Immature natural killer cell (primary cell): Measurements from ENCODE around the gene MIEF1. TPM values are rescaled to one million over a fixed set of nuclear protein-coding genes. Genes with fewer than 3 reads are reported as not detected.

Source experiments
- DNase-seq, 3 donors: peaks; one replicate each; pipeline ENCODE4 v3.0.0; 2022; ENCODE audit warnings: mixed read lengths in 1 of 3
- H3K27ac Mint-ChIP-seq, 6 donors: one replicate each; pipeline ENCODE4 v1.8.0; 2020; ENCODE audit warnings: mixed read lengths in 6 of 6, mild to moderate bottlenecking in 5 of 6, inconsistent platforms in 4 of 6, moderate library complexity in 3 of 6
- H3K27me3 Mint-ChIP-seq, 3 donors: one replicate each; pipeline ENCODE4 v1.8.0; 2020 to 2021; ENCODE audit warnings: low read depth in 3 of 3, mild to moderate bottlenecking in 3 of 3, mixed read lengths in 3 of 3, moderate library complexity in 3 of 3, inconsistent platforms in 1 of 3
- H3K36me3 Mint-ChIP-seq, 3 donors: one replicate each; pipeline ENCODE4 v1.8.0; 2020; ENCODE audit warnings: mixed read lengths in 3 of 3, inconsistent platforms in 2 of 3, mild to moderate bottlenecking in 2 of 3
- H3K4me1 Mint-ChIP-seq, 2 donors: one replicate each; pipeline ENCODE4 v1.8.0; 2020; ENCODE audit warnings: inconsistent platforms in 2 of 2, mild to moderate bottlenecking in 2 of 2, mixed read lengths in 2 of 2, moderate library complexity in 1 of 2
- H3K4me3 Mint-ChIP-seq, 5 donors: one replicate each; pipeline ENCODE4 v1.8.0; 2020; ENCODE audit warnings: mild to moderate bottlenecking in 5 of 5, mixed read lengths in 5 of 5, inconsistent platforms in 3 of 5, moderate library complexity in 3 of 5
- H3K9me3 Mint-ChIP-seq, 6 donors: one replicate each; pipeline ENCODE4 v1.8.0; 2020; ENCODE audit warnings: mild to moderate bottlenecking in 6 of 6, mixed read lengths in 6 of 6, inconsistent platforms in 4 of 6, moderate library complexity in 3 of 6
- polyA plus RNA-seq, 3 donors: library from polyadenylated mRNA; unstranded; fragments of 300-500 nt; fragmentation: Illumina TruSeq; gene quantifications; one replicate each; pipeline ENCODE4 v1.2.3, GENCODE V29; 2021

The MIEF1 gene
- polyA plus RNA-seq, 3 donors from 2014 or later, result 13.8 to 30.5 (median 18.4) TPM

DNA sequence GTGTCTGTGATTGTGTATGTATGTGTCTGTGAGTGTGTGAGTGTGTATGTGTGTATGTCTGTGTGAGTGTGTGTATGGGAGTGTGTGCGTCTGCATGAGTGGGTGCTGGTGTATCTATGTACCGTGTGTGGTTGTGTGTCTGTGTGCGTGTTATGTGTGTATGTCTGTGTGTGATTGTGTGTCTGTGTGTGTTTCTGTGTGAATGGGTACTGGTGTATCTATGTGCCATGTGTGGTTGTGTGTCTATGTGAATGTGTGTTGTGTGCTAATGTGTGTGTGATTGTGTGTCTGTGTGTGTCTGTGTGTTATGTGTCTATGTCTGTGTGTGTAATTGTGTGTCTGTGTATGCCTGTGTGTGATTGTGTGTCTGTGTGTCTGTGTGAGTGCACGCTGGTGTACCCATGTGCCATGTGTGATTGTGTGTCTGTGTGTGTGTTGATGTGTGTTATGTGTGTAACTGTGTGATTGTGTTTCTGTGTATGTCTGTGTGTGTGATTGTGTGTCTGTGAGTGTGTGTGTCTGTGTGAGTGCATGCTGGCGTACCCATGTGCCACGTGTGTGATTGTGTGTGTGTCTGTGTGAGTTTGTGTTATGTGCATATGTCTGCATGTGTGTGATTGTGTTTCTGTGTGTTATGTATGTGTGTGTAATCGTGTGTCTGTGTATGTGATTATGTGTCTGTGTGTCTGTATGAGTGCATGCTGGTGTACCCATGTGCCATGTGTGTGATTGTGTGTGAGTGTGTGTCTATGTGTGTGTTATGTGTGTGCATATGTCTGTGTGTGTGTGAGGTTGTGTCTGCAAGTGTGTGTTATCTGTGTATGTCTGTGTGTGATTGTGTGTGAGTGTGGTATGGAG lies 61.7 kb downstream of the MIEF1 start:
- Mint-ChIP-seq H3K27ac (no peak overlapping the region), H3K4me1 (peaks cover 21% of the 10 kb centered on the region in 2 donors), H3K27me3 (peaks cover 2 to 16% (median 13%) of the 10 kb centered on the region in 3 donors), H3K9me3 (peaks cover 0 to 4% (median 0%) of the 10 kb centered on the region in 6 donors), H3K4me3 (no peak overlapping the region), H3K36me3 (no peaks in the 10 kb centered on the region)
- DNase-seq, result no peak

DNA sequence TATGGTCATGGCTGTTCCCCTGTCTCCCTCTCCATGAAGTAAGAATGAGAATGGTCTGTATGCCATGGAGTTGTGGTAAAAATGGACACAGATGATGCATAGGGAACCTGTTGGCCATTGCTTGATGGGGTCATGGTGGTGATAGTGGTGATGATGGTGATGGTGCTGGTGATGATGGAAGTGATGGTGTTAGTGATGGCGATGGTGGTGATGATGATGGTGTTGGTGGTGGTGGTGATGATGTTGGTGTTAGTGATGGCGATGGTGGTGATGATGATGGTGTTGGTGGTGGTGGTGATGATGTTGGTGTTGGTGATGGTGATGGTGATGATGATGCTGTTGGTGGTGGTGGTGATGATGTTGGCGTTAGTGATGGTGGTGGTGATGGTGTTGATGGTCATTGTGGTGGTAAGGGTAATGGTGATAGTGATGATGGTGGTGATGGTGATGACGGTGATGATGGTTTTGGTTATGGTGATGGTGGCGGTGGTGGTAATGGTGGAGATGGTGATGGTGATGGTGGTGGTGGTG lies 63.4 kb downstream of the MIEF1 start:
- peaks cover 0 to 4% (median 0%) of the 10 kb centered on the region in 6 donors for H3K9me3 Mint-ChIP-seq
- DNase-seq, result peak in 2 of 3 donors; percentile 19 to 31
- H3K27ac Mint-ChIP-seq, result peak overlapping the region in 4 of 6 donors; percentile 20 to 87 (median 72)
- H3K27me3 Mint-ChIP-seq, result peaks cover 2 to 12% (median 8%) of the 10 kb centered on the region in 3 donors
- H3K4me1 Mint-ChIP-seq, result peaks cover 21% of the 10 kb centered on the region in 2 donors
- H3K4me3 Mint-ChIP-seq, result peak overlapping the region in 2 of 5 donors; percentile 33 to 60
- no peaks in the 10 kb centered on the region for H3K36me3 Mint-ChIP-seq

GRCh38 chr22:39567135-39567946 lies 65.3 kb downstream of the MIEF1 start:
- peaks cover 0 to 4% (median 0%) of the 10 kb centered on the region in 6 donors for H3K9me3 Mint-ChIP-seq
- H3K4me1 Mint-ChIP-seq, result peaks cover 21% of the 10 kb centered on the region in 2 donors
- H3K36me3 Mint-ChIP-seq, result no peaks in the 10 kb centered on the region
- peaks cover 4 to 12% (median 6%) of the 10 kb centered on the region in 3 donors for H3K27me3 Mint-ChIP-seq
- DNase-seq, result peak in 2 of 3 donors; percentile 27 to 28
- peak overlapping the region in 4 of 5 donors; percentile 14 to 19 (median 18) for H3K4me3 Mint-ChIP-seq
- peak overlapping the region in 2 of 6 donors; percentile 58 to 62 for H3K27ac Mint-ChIP-seq

Other genes starting within 250 kb of the MIEF1 start
- gene RPL3, start 182.7 kb upstream of the MIEF1 start, polyA plus RNA-seq, result 1,000 to 10,000 TPM; 1,935 to 2,618 (median 1,953) TPM
- gene SYNGR1, start 152.3 kb upstream of the MIEF1 start, polyA plus RNA-seq, result 10 to 100 TPM; 24.5 to 49.5 (median 27.0) TPM
- gene TAB1, start 102.5 kb upstream of the MIEF1 start, polyA plus RNA-seq, result 1 to 10 TPM in 2 of 3 donors, under 1 TPM in 1; 0.89 to 3.5 (median 2.0) TPM
- gene MGAT3, start 45.3 kb upstream of the MIEF1 start, polyA plus RNA-seq, result not detected
- gene ATF4, start 18.3 kb downstream of the MIEF1 start, polyA plus RNA-seq, result 100 to 1,000 TPM in 1 of 3 donors, 10 to 100 TPM in 2; 48.9 to 113 (median 69.4) TPM
- 100 to 1,000 TPM; 139 to 239 (median 180) TPM for gene RPS19BP1, start 30.5 kb downstream of the MIEF1 start, polyA plus RNA-seq
- not detected for gene CACNA1I, start 68.5 kb downstream of the MIEF1 start, polyA plus RNA-seq